Measurements from ENCODE around the gene SLC4A11. TPM values are rescaled to one million over a fixed set of nuclear protein-coding genes. Genes with fewer than 3 reads are reported as not detected.

The SLC4A11 gene
- total RNA-seq, 1 donor from 2014 or later: 6.9 TPM

Other genes starting within 250 kb of the SLC4A11 start
- gene GNRH2, start 195.6 kb downstream of the SLC4A11 start, total RNA-seq: not detected in 2 replicates
- 29.6 and 32.7 TPM in 2 replicates for gene MRPS26, start 193.1 kb downstream of the SLC4A11 start, total RNA-seq
- not detected in 2 replicates for gene OXT, start 167.6 kb downstream of the SLC4A11 start, total RNA-seq
- not detected in 2 replicates for gene AVP, start 154.5 kb downstream of the SLC4A11 start, total RNA-seq
- gene FASTKD5, start 79.3 kb downstream of the SLC4A11 start, total RNA-seq: 16.0 and 17.7 TPM in 2 replicates
- 1.8 and 3.2 TPM in 2 replicates for gene UBOX5, start 79.3 kb downstream of the SLC4A11 start, total RNA-seq
- 3.5 and 7.6 TPM in 2 replicates for gene LZTS3, start 65.6 kb downstream of the SLC4A11 start, total RNA-seq
- gene DDRGK1, start 34.5 kb downstream of the SLC4A11 start, total RNA-seq: 21.7 and 30.8 TPM in 2 replicates
- gene ITPA, start 29.7 kb downstream of the SLC4A11 start, total RNA-seq: 42.4 and 43.0 TPM in 2 replicates
- 10.5 and 13.9 TPM in 2 replicates for gene DNAAF9, start 168.5 kb upstream of the SLC4A11 start, total RNA-seq
- gene ATRN, start 231.8 kb upstream of the SLC4A11 start, total RNA-seq: 25.0 and 50.4 TPM in 2 replicates

Measured in dermis microvascular lymphatic vessel endothelial cell (primary cell).